Measurements from ENCODE around the gene SPATA20.

Gene SPATA20

GRCh38 chr17:50551884-50552283 is 4.9 kb downstream of the SPATA20 start:
- no peak overlapping the region for H3K4me3 ChIP-seq (ENCODE audit: low read depth, low read length)
- no peak for TF ChIP-seq CTCF (IDR thresholded peaks at IDR 0.05; ENCODE audit: borderline replicate concordance, insufficient read depth, low read depth, low read length)

GRCh38 chr17:50554201-50554600 is 7.2 kb downstream of the SPATA20 start:
- H3K4me3 ChIP-seq (ENCODE audit: low read depth, low read length) = no peak overlapping the region
- TF ChIP-seq CTCF (IDR thresholded peaks at IDR 0.05; ENCODE audit: borderline replicate concordance, insufficient read depth, low read depth, low read length) = no peak

GRCh38 chr17:50556803-50557202 is 9.8 kb downstream of the SPATA20 start:
- H3K4me3 ChIP-seq (ENCODE audit: low read depth, low read length) = no peak overlapping the region
- TF ChIP-seq CTCF (IDR thresholded peaks at IDR 0.05; ENCODE audit: borderline replicate concordance, insufficient read depth, low read depth, low read length) = no peak

GRCh38 chr17:50557630-50558029 is 10.7 kb downstream of the SPATA20 start:
- no peak overlapping the region for H3K4me3 ChIP-seq (ENCODE audit: low read depth, low read length)
- TF ChIP-seq CTCF (IDR thresholded peaks at IDR 0.05; ENCODE audit: borderline replicate concordance, insufficient read depth, low read depth, low read length) = no peak

- no peak overlapping the region for H3K4me3 ChIP-seq (ENCODE audit: low read depth, low read length)
- TF ChIP-seq CTCF (IDR thresholded peaks at IDR 0.05; ENCODE audit: borderline replicate concordance, insufficient read depth, low read depth, low read length) = no peak
These were observed 11.1 kb downstream of the SPATA20 start for GRCh38 chr17:50558091-50558490.

- H3K4me3 ChIP-seq (ENCODE audit: low read depth, low read length) = no peak overlapping the region
- TF ChIP-seq CTCF (IDR thresholded peaks at IDR 0.05; ENCODE audit: borderline replicate concordance, insufficient read depth, low read depth, low read length) = no peak
These were observed 11.6 kb downstream of the SPATA20 start for GRCh38 chr17:50558581-50558940.

- no peak for TF ChIP-seq CTCF (IDR thresholded peaks at IDR 0.05; ENCODE audit: borderline replicate concordance, insufficient read depth, low read depth, low read length)
- H3K4me3 ChIP-seq (ENCODE audit: low read depth, low read length) = no peak overlapping the region
These were observed 12.1 kb downstream of the SPATA20 start for GRCh38 chr17:50558941-50559614.

All from GM12875 (cell line).